ENCODE data around the gene RTP5. TPM values are rescaled to one million over a fixed set of nuclear protein-coding genes. Genes with fewer than 3 reads are reported as not detected.
"Not testable (repeated sequence)": the region's sequence is repeated elsewhere in the genome, so short reads cannot be mapped to it uniquely, and the experiment has no call there.

Gene RTP5
- total RNA-seq, 1 experiment from 2014 or later: not detected

GRCh38 chr2:241822264-241822623 lies 47.3 kb upstream of the RTP5 start:
- no peak for TF ChIP-seq CTCF (IDR thresholded peaks at IDR 0.05; ENCODE audit: unreplicated experiment)
- Mint-ChIP-seq H3K4me1 (ENCODE audit: low read depth, unreplicated experiment) (peaks cover 8% of the 10 kb centered on the region), H3K27me3 (ENCODE audit: unreplicated experiment) (peaks cover 46% of the 10 kb centered on the region), H3K9me3 (ENCODE audit: low read depth, unreplicated experiment) (peaks cover 16% of the 10 kb centered on the region), H3K27ac (ENCODE audit: unreplicated experiment) (no peak overlapping the region), H3K4me3 (ENCODE audit: low read depth, unreplicated experiment) (no peak overlapping the region), H3K36me3 (ENCODE audit: insufficient read depth, unreplicated experiment) (peaks cover 16% of the 10 kb centered on the region)
- BruUV-seq (replicated peaks): no TSS peak
- no peak for DNase-seq
- CTCF ChIA-PET: no interaction called here
- intact Hi-C loops (cut with micrococcal nuclease; ENCODE audit: unreplicated experiment): no loop called here

GRCh38 chr2:241823531-241824437 lies 45.7 kb upstream of the RTP5 start:
- H3K9me3 Mint-ChIP-seq (ENCODE audit: low read depth, unreplicated experiment): peaks cover 16% of the 10 kb centered on the region
- DNase-seq; intact Hi-C loops (cut with micrococcal nuclease; ENCODE audit: unreplicated experiment); H3K4me3 Mint-ChIP-seq (ENCODE audit: low read depth, unreplicated experiment); H3K4me1 Mint-ChIP-seq (ENCODE audit: low read depth, unreplicated experiment); BruUV-seq (replicated peaks): not testable (repeated sequence)
- CTCF ChIA-PET: interaction anchor here (0.7 kb wide), 1 partner anchor 33 kb away, joined by 3 read pairs; no protein-coding TSS in a partner anchor
- peak overlapping the region; percentile 41 for H3K27ac Mint-ChIP-seq (ENCODE audit: unreplicated experiment)
- peaks cover 36% of the 10 kb centered on the region for H3K27me3 Mint-ChIP-seq (ENCODE audit: unreplicated experiment)
- peaks cover 16% of the 10 kb centered on the region for H3K36me3 Mint-ChIP-seq (ENCODE audit: insufficient read depth, unreplicated experiment)

GRCh38 chr2:241827394-241827793 lies 42.1 kb upstream of the RTP5 start:
- intact Hi-C loops (cut with micrococcal nuclease; ENCODE audit: unreplicated experiment): no loop called here
- CTCF ChIA-PET: no interaction called here
- Mint-ChIP-seq H3K9me3 (ENCODE audit: low read depth, unreplicated experiment) (peaks cover 15% of the 10 kb centered on the region), H3K4me1 (ENCODE audit: low read depth, unreplicated experiment) (peaks cover 8% of the 10 kb centered on the region), H3K36me3 (ENCODE audit: insufficient read depth, unreplicated experiment) (peaks cover 16% of the 10 kb centered on the region), H3K4me3 (ENCODE audit: low read depth, unreplicated experiment) (no peak overlapping the region), H3K27ac (ENCODE audit: unreplicated experiment) (no peak overlapping the region), H3K27me3 (ENCODE audit: unreplicated experiment) (peaks cover 57% of the 10 kb centered on the region)
- TF ChIP-seq CTCF (IDR thresholded peaks at IDR 0.05; ENCODE audit: unreplicated experiment): no peak
- DNase-seq: no peak
- no TSS peak for BruUV-seq (replicated peaks)

- no peaks in the 10 kb centered on the region for H3K36me3 Mint-ChIP-seq (ENCODE audit: insufficient read depth, unreplicated experiment)
- peaks cover 66% of the 10 kb centered on the region for H3K27me3 Mint-ChIP-seq (ENCODE audit: unreplicated experiment)
- H3K27ac Mint-ChIP-seq (ENCODE audit: unreplicated experiment): no peak overlapping the region
- no peak overlapping the region for H3K4me3 Mint-ChIP-seq (ENCODE audit: low read depth, unreplicated experiment)
- no peak for DNase-seq
- TF ChIP-seq CTCF (IDR thresholded peaks at IDR 0.05; ENCODE audit: unreplicated experiment): no peak
- H3K9me3 Mint-ChIP-seq (ENCODE audit: low read depth, unreplicated experiment): peaks cover 2% of the 10 kb centered on the region
- H3K4me1 Mint-ChIP-seq (ENCODE audit: low read depth, unreplicated experiment): no peaks in the 10 kb centered on the region
- CTCF ChIA-PET: no interaction called here
- intact Hi-C loops (cut with micrococcal nuclease; ENCODE audit: unreplicated experiment): no loop called here
- BruUV-seq (replicated peaks): no TSS peak
Observed at GRCh38 chr2:241833101-241833663, 36.3 kb upstream of the RTP5 start.

GRCh38 chr2:241833756-241834526 lies 35.6 kb upstream of the RTP5 start:
- H3K9me3 Mint-ChIP-seq (ENCODE audit: low read depth, unreplicated experiment); H3K4me3 Mint-ChIP-seq (ENCODE audit: low read depth, unreplicated experiment); intact Hi-C loops (cut with micrococcal nuclease; ENCODE audit: unreplicated experiment): not testable (repeated sequence)

More at GRCh38 chr2:241833756-241834526, 35.6 kb upstream of the RTP5 start:
- CTCF ChIA-PET; BruUV-seq (replicated peaks); H3K27ac Mint-ChIP-seq (ENCODE audit: unreplicated experiment); DNase-seq; H3K4me1 Mint-ChIP-seq (ENCODE audit: low read depth, unreplicated experiment); H3K36me3 Mint-ChIP-seq (ENCODE audit: insufficient read depth, unreplicated experiment): not testable (repeated sequence)
- peaks cover 74% of the 10 kb centered on the region for H3K27me3 Mint-ChIP-seq (ENCODE audit: unreplicated experiment)
